Measurements from ENCODE around the gene RTL5. TPM values are rescaled to one million over a fixed set of nuclear protein-coding genes. Genes with fewer than 3 reads are reported as not detected.

The RTL5 gene
- total RNA-seq, 6 donors from 2014 or later = 2.7 to 15.7 (median 6.4) TPM

- no peaks in the 10 kb centered on the region for H3K9me3 ChIP-seq
- no peak for TF ChIP-seq POLR2A (IDR thresholded peaks at IDR 0.05)
- no peak for TF ChIP-seq CTCF (IDR thresholded peaks at IDR 0.05)
- TF ChIP-seq POLR2AphosphoS5 (IDR thresholded peaks at IDR 0.05) = peak; percentile 39 to 62
- no peak for TF ChIP-seq EP300 (IDR thresholded peaks at IDR 0.05)
- H3K4me3 ChIP-seq = no peak overlapping the region
- no peaks in the 10 kb centered on the region for H3K27me3 ChIP-seq
- no peaks in the 10 kb centered on the region for H3K36me3 ChIP-seq
- H3K4me1 ChIP-seq = peaks cover 34 to 49% (median 40%) of the 10 kb centered on the region in 4 donors
- DNase-seq = peak in 1 of 2 donors; percentile 74
- WGBS, 2 donors = 0 to 9% methylated on average over 2 to 3 of the region's 3 CpGs
- peak overlapping the region; percentile 62 to 74 (median 64) for H3K27ac ChIP-seq
- peak; percentile 76 to 89 for ATAC-seq (ENCODE audit: low FRiP score in 2 of 2)
These were observed 10.3 kb downstream of the RTL5 start for GRCh38 chrX:72121383-72121782.

- Histone ChIP-seq H3K9me3 (no peaks in the 10 kb centered on the region), H3K27me3 (no peaks in the 10 kb centered on the region), H3K36me3 (no peaks in the 10 kb centered on the region), H3K27ac (peak overlapping the region; percentile 62 to 74 (median 63)), H3K4me3 (no peak overlapping the region), H3K4me1 (peaks cover 28 to 43% (median 35%) of the 10 kb centered on the region in 4 donors)
- DNase-seq (peak in 1 of 2 donors; percentile 24), ATAC-seq (ENCODE audit: low FRiP score in 2 of 2) (peak in 1 of 2 donors; percentile 42)
- TF ChIP-seq POLR2A (IDR thresholded peaks at IDR 0.05) (no peak), CTCF (IDR thresholded peaks at IDR 0.05) (no peak), POLR2AphosphoS5 (IDR thresholded peaks at IDR 0.05) (no peak)
- 63% methylated on average over 6 of the region's 6 CpGs; no CpG with 5 or more reads in 1 of the 2 donors for WGBS, 2 donors
These were observed 10.9 kb downstream of the RTL5 start for GRCh38 chrX:72120837-72121236.

GRCh38 chrX:72117636-72118210, 14.0 kb downstream of the RTL5 start:
- ATAC-seq (ENCODE audit: low FRiP score in 2 of 2) (no peak), DNase-seq (no peak)
- peaks cover 11 to 24% (median 13%) of the 10 kb centered on the region in 4 donors for H3K4me1 ChIP-seq
- no peaks in the 10 kb centered on the region for H3K27me3 ChIP-seq
- TF ChIP-seq POLR2AphosphoS5 (IDR thresholded peaks at IDR 0.05) (no peak), CTCF (IDR thresholded peaks at IDR 0.05) (no peak), POLR2A (IDR thresholded peaks at IDR 0.05) (no peak), EP300 (IDR thresholded peaks at IDR 0.05) (no peak)
- WGBS, 2 donors = 91 to 100% methylated on average over 2 of the region's 2 CpGs
- H3K4me3 ChIP-seq = no peak overlapping the region
- no peaks in the 10 kb centered on the region for H3K36me3 ChIP-seq
- no peak overlapping the region for H3K27ac ChIP-seq
- H3K9me3 ChIP-seq = no peaks in the 10 kb centered on the region

- DNase-seq (peak in 1 of 2 donors; percentile 8), ATAC-seq (ENCODE audit: low FRiP score in 2 of 2) (no peak)
- Histone ChIP-seq H3K36me3 (no peaks in the 10 kb centered on the region), H3K27ac (no peak overlapping the region), H3K27me3 (no peaks in the 10 kb centered on the region), H3K4me1 (peaks cover 0 to 4% (median 0%) of the 10 kb centered on the region in 4 donors), H3K9me3 (no peaks in the 10 kb centered on the region), H3K4me3 (no peak overlapping the region)
- WGBS, 2 donors = 57 to 60% methylated on average over 1 to 7 of the region's 7 CpGs
- TF ChIP-seq POLR2A (IDR thresholded peaks at IDR 0.05) = no peak
- TF ChIP-seq CTCF (IDR thresholded peaks at IDR 0.05) = no peak
- no peak for TF ChIP-seq EP300 (IDR thresholded peaks at IDR 0.05)
- no peak for TF ChIP-seq POLR2AphosphoS5 (IDR thresholded peaks at IDR 0.05)
These were observed 16.3 kb downstream of the RTL5 start for GRCh38 chrX:72115380-72115779.

- no peak for ATAC-seq (ENCODE audit: low FRiP score in 2 of 2)
- Histone ChIP-seq H3K4me1 (peaks cover 0 to 4% (median 0%) of the 10 kb centered on the region in 4 donors), H3K27ac (no peak overlapping the region), H3K9me3 (no peaks in the 10 kb centered on the region), H3K4me3 (no peak overlapping the region), H3K36me3 (no peaks in the 10 kb centered on the region), H3K27me3 (no peaks in the 10 kb centered on the region)
- TF ChIP-seq EP300 (IDR thresholded peaks at IDR 0.05) (no peak), CTCF (IDR thresholded peaks at IDR 0.05) (no peak), POLR2AphosphoS5 (IDR thresholded peaks at IDR 0.05) (no peak), POLR2A (IDR thresholded peaks at IDR 0.05) (no peak)
- WGBS, 2 donors = 81 to 96% methylated on average over 4 of the region's 4 CpGs
- DNase-seq = no peak
These were observed 16.9 kb downstream of the RTL5 start for GRCh38 chrX:72114807-72115206.

All from upper lobe of left lung (tissue), 6 donors.